HG03520 (cell line): ENCODE measurements around the gene SLC37A3.
"Not testable (repeated sequence)": the region's sequence is repeated elsewhere in the genome, so short reads cannot be mapped to it uniquely, and the experiment has no call there.

ENCODE experiments used
- ATAC-seq: cut with Tn5 transposase; IDR thresholded peaks from one replicate; pipeline ENCODE4 v1.9.1; 2021; ENCODE audit warnings: mild to moderate bottlenecking, moderate library complexity; ENCODE audit not compliant: unreplicated experiment

SLC37A3 gene

DNA sequence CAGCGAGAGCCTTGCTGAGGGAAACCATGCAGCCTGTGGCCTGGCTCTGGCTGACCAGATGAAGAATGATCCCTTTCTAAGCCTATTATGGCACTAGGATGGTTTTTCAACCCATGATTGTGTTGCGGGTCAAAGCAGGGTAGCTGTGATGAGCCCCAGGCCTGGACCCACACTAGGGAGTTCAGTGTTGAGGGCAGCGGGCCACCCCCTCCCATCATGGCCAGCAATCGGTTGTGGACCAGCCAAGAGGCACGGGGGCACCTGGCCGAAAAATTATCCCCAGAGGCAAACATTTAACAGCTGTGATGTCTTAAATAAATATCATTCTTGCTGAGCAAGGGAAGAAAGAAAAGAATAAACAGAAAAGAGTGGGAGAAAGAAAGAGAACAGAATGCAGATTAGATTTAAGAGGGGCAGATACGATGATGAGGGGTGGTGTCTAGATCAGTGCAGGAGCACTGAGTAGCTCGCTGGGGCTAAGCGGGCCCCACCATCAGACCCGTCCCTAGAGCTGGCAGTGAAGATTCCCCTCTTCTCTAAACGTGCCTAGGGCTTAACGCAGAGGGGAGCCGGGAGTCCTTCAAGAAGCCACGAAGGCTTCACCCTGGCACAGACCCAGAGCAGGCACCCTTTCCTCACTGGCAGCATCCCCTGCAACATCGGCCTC lies 82.7 kb downstream of the SLC37A3 start:
- ATAC-seq = no peak

DNA sequence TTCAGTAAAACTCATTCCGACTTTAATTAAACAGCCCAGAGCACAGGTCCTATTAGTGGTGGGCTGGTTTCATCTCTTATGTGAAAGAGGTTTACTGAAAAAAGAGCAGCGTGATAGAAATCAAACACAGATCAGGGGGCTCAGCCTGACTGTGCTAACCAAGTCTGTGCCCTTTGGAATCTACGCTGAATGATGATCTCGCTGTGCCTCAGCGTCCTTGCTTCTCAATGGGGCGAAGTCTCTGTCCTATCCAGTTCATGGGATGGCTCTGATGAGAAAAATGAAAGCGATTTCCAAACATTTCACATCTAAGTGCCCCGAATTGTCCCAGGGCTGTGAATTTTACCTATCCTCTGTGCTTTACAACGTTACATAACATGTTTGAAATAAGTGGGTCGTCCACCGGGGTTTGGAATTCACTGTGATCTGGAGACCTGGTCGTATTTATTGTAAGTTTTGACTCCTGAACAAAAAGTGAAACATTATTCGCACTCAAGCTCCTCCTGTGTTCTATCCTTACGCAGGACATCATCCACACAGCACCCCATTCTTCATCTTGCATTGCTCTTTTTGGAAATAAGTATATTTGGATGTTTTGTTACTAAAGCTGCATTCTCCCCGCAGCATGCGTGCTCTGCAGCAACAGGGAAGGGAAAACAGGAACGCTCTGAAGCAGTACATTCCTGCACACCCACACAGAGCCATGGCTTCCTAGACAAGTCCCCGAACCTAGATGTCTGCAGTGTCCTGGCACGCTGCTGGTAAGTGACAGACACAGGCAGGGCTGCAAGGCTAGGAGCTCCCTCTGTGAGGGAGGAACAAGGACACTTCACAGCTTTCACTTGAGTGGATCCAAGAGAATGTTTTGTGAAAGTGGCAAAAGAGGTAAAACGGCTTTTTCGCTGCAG lies 83.5 kb downstream of the SLC37A3 start:
- no peak for ATAC-seq

DNA sequence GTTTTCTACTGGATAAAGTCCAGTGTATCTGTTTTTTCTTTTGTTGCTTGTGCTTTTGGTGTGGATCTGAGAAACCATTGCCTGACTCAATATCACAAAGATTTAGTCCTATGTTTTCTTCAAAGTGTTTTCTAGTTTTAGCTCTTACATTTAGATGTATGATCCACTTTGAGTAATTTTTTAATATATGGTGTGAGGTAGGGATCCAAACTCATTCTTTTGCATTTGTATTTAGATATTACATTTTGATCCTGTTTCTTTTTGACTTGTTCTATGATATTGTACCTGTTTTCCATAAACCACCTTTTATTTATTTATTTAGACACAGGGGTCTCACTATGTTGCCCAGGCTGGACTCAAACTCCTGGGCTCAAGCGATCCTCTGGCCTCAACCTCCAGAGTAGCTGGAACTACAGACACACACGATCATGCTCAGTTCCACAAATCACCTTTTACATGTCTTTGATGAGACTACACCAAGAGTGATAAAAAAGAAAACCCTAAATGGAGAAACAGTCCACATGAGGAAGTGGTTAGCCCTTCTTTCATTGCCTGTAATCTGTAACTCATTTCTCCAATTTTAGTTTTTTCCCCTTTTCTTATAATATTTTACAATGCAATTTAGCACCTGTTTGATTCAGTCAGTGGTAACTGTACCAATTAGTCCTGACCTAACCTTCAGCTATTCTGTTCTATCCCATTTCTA lies 86.0 kb downstream of the SLC37A3 start:
- ATAC-seq = no peak

DNA sequence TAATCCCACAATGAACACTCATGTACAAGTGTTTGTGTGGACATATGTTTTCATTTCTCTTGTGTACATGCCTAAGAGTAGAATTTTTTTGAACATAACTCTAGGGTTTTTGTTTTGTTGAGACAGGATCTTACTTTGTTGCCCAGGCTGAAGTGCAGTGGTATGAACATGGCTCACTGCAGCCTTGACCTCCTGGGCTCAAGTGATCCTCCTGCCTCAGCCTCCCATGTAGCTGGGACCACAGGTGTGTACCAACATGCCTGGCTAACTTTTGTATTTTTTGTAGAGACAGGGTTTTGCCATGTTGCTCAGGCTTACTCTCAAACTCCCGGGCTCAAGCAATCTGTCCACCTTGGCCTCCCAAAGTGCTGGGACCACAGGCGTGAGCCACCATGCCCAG lies 87.2 kb downstream of the SLC37A3 start:
- not testable (repeated sequence) for ATAC-seq

DNA sequence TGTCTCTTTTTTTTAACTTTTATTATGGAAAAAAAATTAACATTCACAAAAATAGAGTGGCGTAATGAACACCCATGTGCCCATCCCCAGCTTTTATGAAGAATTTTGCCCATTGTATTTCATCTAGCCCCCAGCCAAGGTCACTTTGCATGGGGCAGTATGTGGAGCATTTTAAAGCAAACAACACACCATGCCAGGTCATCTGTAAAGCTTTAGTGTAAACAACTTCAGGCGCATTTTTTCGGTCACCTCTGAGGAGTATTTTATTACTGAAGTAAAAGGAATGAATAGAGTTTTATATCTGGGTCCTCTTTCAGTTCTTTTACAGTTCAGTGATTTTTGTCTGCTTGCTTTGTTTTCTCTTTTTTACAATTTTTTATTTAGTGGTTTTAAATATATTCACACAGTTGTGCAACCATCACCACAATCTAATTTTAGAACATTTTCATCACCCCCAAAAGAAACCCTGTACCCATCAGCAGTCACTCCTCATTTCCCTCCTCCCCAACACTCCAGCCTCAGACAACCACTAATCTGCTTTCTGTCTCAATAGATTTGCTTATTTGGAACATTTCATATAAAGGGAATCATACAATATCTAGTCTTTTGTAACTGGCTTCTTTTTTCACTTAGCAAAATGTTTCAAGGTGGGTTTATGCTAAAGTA lies 87.9 kb downstream of the SLC37A3 start:
- no peak for ATAC-seq

DNA sequence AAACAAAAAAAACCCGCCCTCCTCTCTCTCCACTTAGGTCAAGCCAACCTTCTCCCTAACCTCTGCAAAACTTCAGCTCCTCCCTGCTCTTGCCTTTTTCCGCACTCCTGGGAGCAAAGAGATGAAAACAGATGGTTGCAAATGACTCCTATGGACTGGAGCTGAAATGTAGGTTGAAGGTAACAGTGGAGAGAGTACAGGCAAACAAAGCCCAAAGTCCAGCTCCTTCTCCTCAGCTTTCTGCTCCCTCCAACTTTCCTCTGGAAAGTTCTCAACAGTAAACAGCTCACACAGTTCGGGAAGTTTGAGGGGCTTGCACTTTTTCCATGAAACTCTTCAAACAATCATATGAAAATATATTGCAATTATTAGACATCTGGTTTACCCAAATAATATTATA lies 90.3 kb downstream of the SLC37A3 start:
- no peak for ATAC-seq

DNA sequence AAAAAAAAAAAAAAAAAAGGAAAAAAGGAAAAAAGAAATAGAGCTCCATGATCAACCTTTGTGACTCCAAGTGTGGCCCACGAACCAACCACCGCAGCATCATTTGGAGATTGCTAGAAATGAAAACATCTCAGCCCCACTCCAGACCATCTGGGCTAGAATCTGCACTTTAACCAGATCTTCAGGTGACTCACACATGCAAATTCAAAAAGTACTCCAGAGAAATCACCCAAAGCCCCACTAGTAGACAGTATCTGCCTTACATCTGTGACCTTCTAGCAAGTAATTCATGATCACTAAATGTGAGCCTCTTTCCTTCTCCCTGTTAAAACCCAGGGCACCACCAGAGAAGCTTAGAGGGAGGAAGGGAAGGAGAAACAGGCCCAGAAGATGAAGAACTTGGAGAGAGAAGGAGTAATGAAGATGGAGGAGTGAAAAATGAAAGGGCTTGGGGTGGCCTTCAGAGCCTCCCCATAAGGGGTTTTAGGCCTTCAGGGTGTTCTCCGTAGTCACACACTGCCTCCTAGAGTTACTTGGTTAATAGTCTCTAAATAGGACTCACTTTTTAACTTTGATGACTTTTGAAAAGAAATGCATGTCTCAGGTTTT lies 94.0 kb downstream of the SLC37A3 start:
- ATAC-seq = no peak

DNA sequence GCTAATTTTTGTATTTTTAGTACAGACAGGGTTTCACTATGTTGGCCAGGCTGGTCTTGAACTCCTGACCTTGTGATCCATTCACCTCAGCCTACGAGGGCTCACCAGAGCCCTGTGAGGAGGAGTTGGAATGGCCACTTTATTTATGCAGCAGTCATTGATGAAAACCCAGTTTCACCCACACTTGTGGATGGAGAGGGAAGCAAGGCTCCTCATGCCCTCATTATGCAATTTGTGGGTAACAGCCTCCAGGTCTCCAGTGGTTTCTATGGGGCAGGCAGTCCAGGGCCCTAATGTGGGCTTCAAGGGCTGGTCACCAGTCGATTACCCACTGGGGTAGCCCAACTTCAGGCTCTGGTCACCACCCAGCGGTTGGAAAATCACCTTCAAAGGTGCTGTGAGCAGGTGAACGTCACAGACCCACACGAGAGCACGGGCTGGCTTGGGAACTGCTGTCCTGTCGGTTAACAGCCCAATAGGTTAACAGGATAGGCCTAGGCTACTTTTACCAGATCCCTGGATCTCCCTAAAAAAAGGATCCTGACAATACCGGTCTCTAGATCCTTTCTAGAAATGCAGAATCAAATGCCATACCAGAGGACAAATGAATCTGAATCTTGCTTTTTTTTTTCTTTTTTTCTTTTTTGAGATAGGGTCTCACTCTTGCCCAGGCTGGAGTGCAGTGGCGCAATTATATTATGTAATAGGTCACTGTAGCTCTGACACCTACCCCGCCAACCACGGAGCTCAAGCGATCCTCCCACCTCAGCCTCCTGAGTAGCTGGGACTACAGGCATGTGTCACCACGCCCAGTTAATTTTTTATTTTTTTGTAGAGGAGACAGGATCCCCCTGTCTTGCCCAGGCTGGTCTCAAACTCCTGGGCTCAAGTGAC lies 97.8 kb downstream of the SLC37A3 start:
- no peak for ATAC-seq

DNA sequence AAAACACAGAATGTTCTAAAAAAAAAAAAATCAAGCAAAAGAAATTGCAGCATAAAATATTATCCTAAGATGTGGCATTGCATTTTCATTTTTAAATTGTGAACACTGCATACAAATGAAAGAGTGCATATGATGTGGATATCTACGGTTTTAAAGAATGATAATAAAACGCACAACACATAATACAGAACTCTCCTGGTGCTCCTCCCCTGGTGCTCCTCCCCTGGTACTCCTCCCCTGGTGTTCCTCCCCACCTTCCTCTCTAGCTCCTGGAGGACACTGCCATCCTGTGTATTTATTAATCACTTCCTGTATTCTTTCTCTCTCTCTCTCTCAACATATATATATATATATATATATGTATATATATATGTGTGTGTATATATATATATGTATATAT lies 100.1 kb downstream of the SLC37A3 start:
- ATAC-seq = no peak

DNA sequence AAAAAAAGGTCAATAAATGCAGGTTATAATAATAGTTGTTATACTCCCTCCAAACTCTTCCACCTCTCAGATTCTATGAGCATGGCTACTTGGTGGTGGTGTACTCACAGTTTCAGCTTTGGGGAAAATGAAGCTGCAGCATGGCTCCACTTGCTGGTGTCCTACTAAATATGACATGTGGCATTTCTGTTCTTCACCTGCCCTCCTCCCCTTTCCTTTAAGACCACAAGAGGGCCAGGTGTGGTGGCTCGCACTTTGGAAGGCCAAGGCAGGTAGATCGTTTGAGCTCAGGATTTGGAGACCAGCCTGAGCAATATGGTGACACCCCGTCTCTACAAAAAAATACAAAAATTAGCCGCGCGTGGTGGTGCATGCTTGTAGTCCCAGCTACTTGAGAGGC lies 101.1 kb downstream of the SLC37A3 start:
- ATAC-seq = no peak

DNA sequence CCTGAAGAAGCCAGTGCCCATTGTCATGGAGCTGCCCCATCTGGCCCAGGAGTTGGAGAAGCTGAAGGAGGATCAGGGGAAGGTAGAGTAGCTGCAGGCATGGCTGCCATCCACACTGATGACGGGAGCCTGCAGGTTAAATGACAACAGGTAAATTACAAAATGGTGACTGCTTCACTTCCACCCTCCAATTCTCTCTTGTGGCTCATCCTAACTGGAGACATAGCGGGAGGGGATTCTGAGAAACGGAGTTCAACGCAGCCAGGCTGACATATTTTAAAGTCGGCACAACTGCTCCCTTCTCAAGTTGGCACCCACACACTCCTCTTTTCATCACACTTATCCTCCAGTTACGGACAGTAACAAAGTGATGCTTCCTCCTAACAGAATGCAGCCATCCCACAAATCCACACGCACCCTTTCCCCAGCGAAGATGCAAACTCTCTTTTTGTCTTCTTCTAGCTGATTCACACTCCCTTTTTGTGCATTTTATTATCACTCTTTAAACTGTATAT lies 103.0 kb downstream of the SLC37A3 start:
- no peak for ATAC-seq

DNA sequence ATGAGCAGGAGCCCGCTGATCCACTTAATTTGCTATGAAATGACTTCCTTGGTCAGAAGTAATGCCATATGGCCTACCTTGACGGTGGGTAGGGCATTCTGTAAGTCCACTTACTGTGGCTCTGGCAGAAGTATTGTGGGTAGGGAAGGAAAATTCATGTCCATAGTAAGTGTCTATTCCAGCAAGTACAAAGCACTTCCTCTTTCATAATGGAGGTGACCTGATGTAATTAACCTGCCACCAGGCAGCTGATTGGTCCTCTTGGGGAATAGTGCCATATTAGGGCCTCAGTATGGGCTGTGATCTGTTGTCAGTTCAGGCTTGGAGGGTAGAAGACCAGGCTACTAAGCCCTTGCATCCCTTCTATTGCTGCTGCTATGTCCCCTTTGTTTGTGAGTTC lies 103.9 kb downstream of the SLC37A3 start:
- ATAC-seq = no peak

DNA sequence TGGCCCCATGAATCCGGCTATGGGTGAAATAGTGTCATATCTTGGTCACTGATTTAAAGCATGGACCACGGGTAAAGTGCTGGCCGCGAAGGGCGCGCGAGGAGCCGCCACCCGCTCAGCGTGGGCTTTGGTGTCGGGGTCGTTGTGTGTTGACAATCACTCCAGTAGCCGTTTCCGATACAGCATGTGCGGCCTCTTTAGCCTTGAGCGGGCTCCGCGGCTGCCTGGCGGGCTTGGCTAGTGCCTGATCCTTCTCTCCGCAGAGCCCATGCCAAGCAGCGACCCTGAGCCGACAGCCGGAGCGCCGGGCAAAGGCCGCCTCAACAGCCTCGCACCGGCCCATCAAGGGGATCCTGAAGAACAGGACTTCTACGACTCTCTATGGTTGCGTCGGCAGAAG lies 105.9 kb downstream of the SLC37A3 start:
- ATAC-seq = no peak

DNA sequence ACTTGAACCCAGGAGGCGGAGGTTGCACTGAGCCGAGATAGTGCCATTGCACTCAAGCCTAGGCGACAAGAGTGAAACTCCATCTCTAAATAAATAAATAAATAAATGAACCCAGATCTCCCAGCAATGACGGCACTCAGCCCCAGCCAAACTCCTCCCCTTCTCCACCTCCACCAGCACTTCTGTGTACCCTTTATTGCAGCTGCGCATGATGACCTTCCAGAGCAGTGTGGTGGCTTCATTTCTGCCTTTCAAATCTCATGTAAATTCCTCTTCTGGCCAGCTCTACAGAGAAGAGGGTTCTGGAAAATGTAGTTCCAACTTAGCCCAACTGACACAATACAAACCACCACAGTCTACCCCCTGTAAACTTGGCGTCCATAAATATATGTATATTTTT lies 108.5 kb downstream of the SLC37A3 start:
- no peak for ATAC-seq

DNA sequence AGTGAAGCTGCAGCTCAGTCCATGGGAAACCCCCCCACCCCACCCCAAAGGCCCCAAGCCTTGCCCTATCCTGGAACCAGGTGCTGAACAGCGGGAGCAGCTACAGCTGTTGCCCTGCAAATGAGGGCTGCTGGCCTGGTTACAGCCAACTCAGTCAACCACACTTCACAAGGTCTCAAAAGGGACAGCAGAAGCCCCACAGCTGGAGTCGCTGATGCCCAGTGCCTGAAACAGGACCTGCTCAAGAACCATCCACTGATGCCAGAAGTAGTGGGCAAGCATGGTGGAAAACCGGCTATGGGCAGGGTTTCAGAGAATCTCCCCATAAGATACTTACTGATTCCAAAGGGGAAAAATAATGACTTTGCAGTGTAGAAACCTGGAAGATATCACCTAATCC lies 110.3 kb downstream of the SLC37A3 start:
- ATAC-seq = no peak

DNA sequence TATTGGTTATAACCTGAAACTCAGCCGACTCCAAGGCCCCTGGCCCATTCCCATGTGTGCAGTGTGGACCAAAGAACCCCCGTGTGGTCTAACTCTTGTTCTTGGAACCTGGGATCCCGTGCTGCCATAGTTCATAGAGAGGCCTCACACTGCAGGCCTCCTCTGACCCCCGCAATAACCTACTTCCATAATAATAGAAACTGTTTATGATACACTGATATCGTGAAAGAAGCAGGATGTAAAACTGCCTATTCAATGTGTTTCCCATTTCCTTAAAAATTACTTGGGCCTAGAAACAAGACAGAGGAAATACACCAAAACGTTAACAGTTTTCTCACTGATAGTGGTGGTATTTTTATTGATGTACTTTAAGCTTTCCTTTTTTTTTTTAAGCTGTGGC lies 112.4 kb downstream of the SLC37A3 start:
- no peak for ATAC-seq

DNA sequence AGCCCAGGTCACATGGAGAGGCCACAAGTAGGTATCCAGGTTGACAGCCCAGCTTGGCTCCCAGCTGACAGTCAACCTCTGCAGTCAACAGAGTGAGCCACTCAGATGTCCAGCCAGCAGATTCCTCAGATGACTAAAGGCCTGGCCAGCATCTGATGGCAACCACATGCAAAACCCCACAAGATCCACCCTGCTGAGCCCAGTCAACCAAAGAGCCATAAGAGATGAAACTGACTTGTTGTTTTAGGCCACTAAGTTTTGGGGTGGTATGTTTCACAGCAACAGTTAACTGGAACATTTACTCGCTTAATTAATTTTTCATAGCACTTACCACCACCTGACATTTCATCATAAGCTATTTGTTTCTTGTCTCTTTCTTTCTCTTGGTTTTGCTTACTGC lies 114.3 kb downstream of the SLC37A3 start:
- ATAC-seq = no peak
